GM13977 (cell line): ENCODE results near the gene RPS23.

ENCODE experiments used
- DNase-seq: peaks from one replicate; pipeline ENCODE4 v3.0.0; 2012; ENCODE audit warnings: low spot score
- CTCF ChIP-seq: IDR thresholded peaks from 2 replicates; pipeline ENCODE4 v1.5.1; 2012; ENCODE audit warnings: mild to moderate bottlenecking, control low read depth; ENCODE audit not compliant: insufficient read depth; ENCODE audit errors: extremely low read depth, missing control alignments
- in situ Hi-C: fragments of 300-500 bp; cut with MboI; formaldehyde crosslinking; loops from one replicate; pipeline ENCODE4 v1.12.0; 2022; ENCODE audit warnings: low sequenced_read_pairs, low pct_unique_long_range_greater_than_20kb, mixed read lengths, inconsistent platforms; ENCODE audit not compliant: unreplicated experiment

Gene RPS23

GRCh38 chr5:82307451-82307850, 29.3 kb upstream of the RPS23 start:
- TF ChIP-seq CTCF, result no peak
- in situ Hi-C loops, result no loop called here
- no peak for DNase-seq

- in situ Hi-C loops, result no loop called here
- no peak for DNase-seq
- TF ChIP-seq CTCF, result no peak
Observed at GRCh38 chr5:82306151-82306550, 28.0 kb upstream of the RPS23 start.

- TF ChIP-seq CTCF, result no peak
- in situ Hi-C loops, result no loop called here
- no peak for DNase-seq
Observed at GRCh38 chr5:82301190-82301589, 23.0 kb upstream of the RPS23 start.

- no peak for TF ChIP-seq CTCF
- in situ Hi-C loops, result no loop called here
- DNase-seq, result no peak
Observed at GRCh38 chr5:82298668-82299067, 20.5 kb upstream of the RPS23 start.

GRCh38 chr5:82297711-82298110, 19.6 kb upstream of the RPS23 start:
- in situ Hi-C loops, result no loop called here
- DNase-seq, result no peak

GRCh38 chr5:82296929-82297328, 18.8 kb upstream of the RPS23 start:
- no peak for TF ChIP-seq CTCF
- no peak for DNase-seq
- in situ Hi-C loops, result no loop called here

More at GRCh38 chr5:82297711-82298110, 19.6 kb upstream of the RPS23 start:
- no peak for TF ChIP-seq CTCF

- DNase-seq, result no peak
- in situ Hi-C loops, result no loop called here
- no peak for TF ChIP-seq CTCF
Observed at GRCh38 chr5:82295959-82296531, 17.9 kb upstream of the RPS23 start.
